ENCODE data around the gene SH3RF2.

GRCh38 chr5:145987856-145988255 is 51.5 kb downstream of the SH3RF2 start:
- TF ChIP-seq EZH2phosphoT487 (IDR thresholded peaks at IDR 0.05; ENCODE audit: borderline replicate concordance, low read depth, low read length) (no peak), CTCF (conservative IDR thresholded peaks at IDR 0.05; ENCODE audit: low read length) (no peak)

Data from OCI-LY7 (cell line).